HCEC 1CT (cell line): Measurements from ENCODE around the gene RHOG.

ENCODE experiments used
- DNase-seq: peaks from one replicate; pipeline ENCODE4 v3.0.0-alpha.2; 2017

The RHOG gene

GRCh38 chr11:3857628-3858027, 16.9 kb upstream of the RHOG start:
- no peak for DNase-seq

GRCh38 chr11:3856856-3857553, 16.2 kb upstream of the RHOG start:
- no peak for DNase-seq

DNA sequence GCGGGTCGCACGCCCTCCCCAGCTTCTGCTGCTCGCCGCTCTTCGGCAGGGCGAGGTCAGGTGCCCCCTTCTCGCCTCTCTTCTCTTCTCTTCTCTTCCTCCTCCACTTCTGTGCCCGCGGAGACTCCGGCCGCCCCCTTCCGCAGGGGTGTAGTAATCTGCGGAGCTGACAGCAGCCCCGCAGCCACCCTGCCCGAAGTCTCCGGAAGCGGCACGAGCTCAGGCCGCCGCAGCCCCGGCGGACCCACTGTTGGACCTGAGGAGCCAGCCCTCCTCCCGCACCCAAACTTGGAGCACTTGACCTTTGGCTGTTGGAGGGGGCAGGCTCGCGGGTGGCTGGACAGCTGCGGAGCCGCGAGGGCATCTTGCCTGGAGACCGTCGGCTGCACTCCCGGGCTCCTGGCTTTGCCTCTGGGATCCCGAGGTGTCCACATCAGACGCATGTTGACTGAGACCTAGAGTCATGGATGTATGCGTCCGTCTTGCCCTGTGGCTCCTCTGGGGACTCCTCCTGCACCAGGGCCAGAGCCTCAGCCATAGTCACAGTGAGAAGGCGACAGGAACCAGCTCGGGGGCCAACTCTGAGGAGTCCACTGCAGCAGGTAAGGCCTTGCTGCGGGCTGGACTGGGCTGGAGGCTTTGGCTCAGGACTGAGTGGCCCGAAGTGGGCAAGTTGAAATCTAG, 15.2 kb upstream of the RHOG start:
- peak; percentile 26 for DNase-seq

DNA sequence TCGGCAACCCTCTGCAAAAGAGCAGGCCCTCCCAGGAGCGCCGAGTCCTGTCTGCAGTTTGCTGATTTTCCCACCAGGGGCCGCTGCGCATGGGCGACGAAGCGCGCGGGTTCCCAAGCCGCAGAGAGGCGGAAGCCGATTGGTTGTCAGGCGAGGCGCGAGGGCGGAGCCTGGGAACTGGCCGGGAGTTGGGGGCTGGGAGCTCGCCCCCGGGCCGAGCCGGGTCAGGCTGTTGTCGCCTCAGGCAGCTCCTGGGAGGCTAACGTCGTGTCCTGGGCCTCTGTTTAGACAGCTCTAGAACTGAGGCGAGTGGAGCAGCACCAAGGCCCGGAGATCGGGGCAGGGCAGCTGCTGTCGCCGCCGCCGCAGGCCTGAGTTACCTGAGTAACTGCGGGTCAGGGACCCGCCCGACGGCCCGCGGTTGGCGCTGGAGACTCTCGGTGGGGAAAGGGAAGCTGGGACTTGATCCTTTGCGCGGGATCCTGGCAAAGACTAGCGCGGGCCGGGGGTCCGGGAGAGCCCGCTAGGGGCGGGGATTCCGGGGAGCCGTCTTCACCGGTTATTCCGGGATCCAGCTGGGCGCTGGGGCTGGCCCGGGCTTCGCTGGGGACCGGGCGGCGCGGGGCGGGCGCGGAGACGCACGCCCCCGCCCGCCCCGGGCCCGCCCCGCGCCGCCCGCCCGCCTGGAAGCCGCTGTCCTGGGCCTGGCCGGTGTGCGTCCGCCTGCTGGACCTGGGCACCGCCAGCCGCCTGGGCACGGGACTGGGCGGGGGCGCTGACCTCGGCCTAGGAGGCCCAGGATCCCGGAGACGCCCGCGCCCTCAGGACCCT, 14.4 kb upstream of the RHOG start, which contains the start of gene STIM1:
Gene STIM1, plus strand, starts transcription at position 688 of the 831 bp plus-strand sequence. CDS start 607 bp downstream, outside the sequence.
- DNase-seq: peak; percentile 89

- no peak for DNase-seq
Measured at GRCh38 chr11:3854660-3854976, 13.9 kb upstream of the RHOG start.

DNA sequence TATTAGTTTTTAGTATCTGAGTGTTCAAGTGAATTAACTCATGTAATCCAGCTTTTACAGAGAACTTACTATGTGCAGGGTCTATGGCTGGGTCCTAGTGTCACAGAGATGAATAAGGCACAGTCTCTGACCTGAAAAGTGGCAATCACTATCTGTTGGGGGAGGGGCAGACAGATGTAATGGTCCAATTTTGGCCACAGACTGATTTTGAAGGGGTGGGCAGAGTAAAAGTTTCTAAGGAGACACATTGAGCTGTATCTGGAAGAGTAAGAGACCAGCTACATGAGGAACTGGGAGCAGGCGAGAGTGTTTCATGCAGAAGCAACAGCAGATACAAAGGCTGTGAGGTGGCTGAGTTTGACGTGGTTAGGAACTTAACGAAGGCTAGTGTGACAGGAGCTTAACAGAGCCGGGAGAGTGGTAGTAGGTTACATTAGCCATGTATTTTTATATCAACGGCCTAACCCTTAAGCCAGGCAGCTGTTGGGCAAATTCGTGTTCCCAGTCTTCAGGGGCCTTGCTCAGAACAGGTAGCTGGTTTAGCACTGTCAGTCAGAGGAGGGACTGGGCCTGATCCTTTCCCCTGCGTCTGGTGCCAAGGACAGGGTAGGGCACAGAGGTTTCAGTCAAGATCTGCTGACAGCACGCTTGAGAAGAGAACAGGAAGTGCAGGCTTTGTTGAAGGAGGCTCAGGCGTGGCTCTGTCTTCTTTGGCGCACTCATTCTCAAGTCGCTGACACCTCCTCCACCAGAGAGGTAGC, 13.3 kb upstream of the RHOG start:
- no peak for DNase-seq

DNA sequence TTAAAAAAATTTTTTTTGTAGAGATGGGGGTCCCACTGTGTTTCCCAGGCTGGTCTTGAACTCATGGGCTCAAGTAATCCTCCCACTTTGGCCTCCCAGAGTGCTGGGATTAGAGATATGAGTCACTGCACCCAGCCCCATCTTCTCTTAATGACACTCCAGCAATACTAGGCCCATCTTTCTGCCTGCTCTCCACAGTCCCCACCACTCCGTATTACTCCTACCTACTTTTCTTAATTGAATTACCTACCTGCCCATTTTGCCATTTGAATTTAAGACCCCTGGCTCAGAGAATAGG, 12.7 kb upstream of the RHOG start:
- no peak for DNase-seq

- peak; percentile 40 for DNase-seq
Measured at GRCh38 chr11:3849297-3849874, 8.6 kb upstream of the RHOG start.

- no peak for DNase-seq
Measured at GRCh38 chr11:3845670-3846069, 4.9 kb upstream of the RHOG start.

DNA sequence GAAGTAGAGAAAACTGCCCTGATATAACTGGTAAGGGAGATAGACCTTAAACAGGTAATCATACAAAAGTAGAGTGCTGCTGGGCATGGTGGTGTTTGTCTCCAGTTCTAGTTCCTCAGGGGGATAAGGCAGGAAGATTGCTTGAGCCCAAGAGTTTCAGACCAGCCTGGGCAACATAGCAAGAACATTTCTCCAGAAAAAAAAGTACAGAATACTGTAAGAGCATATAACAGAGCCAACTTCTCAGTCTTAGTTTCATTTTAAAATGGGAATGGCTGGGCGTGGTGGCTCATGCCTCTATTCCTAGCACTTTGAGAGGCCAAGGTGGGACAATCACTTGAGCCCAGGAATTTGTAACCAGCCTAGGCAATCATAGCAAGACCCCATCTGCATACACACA, 4.5 kb upstream of the RHOG start:
- DNase-seq: no peak

DNA sequence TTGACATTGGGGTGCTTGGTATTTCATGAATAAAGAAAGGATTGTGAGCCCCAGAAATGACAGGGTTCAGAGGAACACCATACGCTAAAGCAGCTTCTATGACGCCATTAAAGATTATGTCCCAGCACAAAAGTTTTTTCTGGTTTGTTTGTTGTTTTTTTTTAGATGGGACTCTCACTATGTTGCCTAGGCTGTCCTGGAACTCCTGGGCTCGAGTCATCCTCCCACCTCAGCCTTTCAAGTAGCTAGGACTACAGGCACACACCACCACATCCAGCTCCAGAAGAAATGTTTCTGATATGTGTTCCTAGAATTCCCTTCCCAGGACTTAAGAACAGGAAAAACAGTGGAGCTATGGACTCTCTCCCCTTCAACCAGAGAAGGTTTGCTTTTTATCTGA, 2.6 kb upstream of the RHOG start:
- no peak for DNase-seq

DNA sequence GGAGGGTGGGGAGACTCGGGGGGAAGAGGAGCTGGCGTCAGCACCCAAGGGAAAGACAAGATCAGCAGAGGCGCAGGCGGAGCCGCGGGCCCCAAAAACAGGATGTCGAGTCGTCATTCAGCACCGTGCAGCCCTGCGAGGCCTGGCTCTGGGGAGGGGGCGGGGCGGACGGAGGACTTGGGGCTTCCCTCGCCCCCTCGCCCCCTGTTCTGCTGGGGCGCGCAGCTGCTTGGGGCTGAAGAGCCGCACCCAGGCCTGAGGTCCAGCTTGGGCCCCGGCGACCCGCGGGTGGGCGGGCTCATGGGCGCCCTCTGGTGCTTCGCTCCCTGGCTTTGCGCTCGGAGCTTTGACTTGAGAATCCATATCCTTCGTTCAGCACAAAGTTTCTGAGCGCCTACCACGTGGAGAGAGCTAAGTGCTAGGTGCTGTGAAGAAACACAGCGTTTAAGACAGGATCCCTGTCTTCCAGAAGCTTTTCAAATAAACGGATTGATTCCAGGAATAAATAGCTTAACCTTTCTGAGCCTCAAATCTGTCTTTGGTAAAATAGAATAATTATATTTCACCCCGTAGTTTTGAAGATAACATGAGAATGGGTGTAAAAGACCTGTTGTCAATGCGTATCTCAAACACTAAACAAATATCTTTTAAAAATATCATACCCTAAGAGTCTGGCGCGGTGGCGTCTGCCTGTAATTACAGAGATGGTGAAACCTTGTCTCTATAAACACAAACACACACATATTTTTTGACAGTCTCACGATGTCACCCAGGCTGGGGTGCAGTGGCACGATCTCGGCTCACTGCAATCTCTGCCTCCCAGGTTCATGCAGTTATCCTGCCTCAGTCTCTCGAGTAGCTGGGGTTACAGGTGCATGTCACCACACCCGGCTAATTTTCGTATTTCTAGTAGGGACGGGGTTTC, 929 bp upstream of the RHOG start:
- peak; percentile 83 for DNase-seq

- DNase-seq: no peak
Measured at GRCh38 chr11:3840004-3840869, 522 bp downstream of the RHOG start.

DNA sequence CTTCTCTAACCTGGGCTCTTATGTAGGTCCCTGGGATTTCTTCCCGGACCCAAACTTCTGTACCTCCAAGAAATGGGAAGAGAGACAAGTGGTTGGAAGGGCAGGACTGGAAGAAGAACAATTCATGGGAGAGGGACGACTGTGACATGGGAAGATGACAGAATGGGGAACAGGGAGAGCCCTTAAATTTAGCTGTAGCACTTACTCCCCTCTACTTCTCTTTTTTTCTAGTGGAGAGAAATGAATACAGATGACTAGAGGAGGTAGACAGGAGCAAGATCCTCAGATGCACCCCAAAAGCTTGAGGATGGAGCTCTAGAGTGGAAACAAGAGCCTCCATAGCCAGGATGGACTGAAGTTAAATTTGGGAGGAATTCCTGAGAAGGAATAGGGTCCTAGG, 2.3 kb downstream of the RHOG start:
- DNase-seq: no peak

DNA sequence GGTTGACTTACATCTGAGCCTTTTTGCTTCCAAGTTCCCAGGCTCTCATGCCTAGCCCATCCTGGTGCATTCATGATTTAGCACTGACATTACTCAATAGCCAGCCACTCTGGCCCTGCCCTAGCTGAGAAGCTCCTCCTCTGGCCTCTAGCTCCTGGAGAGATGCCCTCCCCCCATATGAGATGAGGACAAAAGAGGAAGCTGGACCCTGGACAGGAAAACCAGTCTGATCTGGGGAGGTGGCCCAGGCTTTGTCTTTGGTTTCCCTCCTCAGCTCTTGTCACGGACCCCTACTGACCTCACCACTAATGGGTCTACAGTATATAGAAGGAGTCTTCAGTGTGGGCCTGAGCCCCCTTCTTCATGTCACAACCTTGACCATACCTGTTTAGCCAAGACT, 3.0 kb downstream of the RHOG start:
- peak; percentile 30 for DNase-seq

GRCh38 chr11:3836903-3837302, 3.9 kb downstream of the RHOG start:
- no peak for DNase-seq

DNA sequence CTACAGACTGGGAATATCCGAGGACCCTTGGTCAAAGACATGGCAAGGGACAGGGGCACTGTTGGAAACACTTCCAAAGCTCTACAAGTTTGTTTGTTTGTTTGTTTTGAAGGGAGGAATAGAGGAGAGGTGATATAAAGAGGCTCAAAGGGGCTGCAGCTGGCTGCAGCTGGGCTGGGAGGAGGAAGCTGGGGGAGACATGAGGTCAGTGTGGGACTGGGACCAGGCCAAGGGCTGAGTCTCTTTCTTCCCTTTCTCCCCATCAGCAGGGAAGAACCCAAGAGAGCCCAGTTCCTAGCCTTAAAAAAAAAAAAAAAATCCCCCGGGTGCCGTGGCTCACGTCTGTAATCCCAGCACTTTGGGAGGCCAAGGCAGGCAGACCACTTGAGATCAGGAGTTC, 5.0 kb downstream of the RHOG start:
- no peak for DNase-seq

DNA sequence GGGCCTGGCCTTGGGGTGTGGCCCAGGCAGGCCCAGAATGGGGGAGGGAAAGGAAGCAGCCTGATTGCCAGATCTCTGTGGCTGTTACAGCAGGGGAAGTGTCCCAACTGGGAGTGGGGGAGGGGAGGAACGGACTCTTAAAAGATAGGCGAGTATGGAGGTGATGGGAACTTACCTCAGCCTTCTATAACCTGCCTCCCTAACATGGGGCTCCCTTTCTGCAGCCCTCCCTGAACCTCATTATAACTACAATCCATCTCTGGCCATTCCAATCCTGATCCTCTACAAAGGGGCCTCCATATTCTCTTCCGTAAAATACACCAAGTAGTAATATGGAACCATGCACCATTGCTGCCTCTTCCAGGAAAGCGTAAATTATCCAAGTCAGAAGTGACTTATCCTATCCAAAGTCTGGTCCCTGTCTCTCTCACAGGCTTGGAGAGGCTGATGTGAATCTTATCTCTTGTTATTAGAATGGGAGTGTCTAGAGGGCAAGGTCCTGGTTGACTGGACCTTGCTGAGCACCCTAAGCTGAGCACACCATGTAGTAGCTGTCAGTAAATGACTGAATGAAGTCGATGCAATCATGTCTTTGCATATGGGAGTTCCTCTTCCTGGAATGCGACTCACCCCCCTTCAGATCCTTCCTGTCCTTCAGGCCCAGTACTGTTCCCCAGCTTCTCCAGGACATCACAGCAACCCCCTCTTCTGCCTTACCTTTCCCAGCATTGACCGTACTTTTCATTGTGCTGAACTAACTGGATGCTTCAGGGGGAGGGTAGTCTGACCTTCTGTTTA, 5.9 kb downstream of the RHOG start:
- DNase-seq: peak; percentile 28

DNA sequence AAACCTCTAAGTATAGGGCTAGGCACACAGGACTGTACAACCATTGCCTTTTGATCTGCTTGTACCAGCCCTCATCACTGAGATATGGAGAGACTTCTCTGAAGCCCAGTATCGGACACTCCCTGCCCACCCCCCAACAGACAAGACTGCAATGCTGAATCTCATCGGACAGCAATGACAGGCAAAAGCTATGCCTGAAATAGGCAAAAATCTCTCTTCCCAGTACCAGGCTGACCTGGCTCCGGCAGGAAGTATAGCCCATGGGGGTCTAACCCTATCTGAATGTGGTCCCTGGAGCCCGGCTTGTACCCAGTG, 6.5 kb downstream of the RHOG start:
- DNase-seq: no peak

- no peak for DNase-seq
Measured at GRCh38 chr11:3833449-3833848, 7.3 kb downstream of the RHOG start.
